ENCODE data around the gene MAGEB4.

Gene MAGEB4

DNA sequence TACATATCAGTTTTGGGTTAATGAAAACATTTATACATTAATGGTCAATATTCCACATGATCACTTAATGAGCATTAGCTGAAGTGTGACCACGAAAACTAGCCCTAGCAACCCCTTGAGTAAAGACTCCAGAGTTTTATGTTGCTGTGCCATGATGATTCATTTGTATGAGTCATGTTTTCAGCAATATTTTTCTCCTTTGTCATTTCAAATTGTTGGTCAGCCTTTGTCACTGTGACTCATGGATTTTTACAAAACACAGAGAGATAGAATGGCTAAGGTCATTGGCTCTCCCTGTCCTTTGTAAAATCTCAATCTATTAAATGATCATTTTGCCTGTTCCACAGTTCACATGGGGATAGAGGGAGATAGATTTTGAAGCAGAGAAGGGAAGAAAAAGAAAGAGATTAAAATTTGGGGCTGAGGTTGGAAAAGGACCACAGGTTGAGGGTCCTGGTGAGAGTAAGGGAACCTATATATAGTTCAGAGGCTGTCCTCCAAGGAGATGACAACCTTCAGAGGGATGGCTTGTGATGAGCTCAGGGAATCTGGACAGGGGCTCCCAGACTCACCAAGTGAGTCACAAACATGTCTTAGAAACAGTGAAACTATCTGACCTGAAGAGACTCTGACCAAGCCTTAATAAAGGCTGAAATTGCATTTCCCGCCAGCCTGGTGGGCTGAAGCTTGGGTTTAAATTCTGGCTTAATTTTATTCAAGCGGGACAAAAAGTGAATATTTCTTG is 41.8 kb downstream of the MAGEB4 start:
- peak; percentile 81 for DNase-seq (ENCODE audit: low spot score)

Measured in SW480 (cell line).